ENCODE data around the gene KCNB1.

GRCh38 chr20:49422161-49422560, 60.3 kb downstream of the KCNB1 start:
- no peak for TF ChIP-seq POLR2A (IDR thresholded peaks at IDR 0.05)
- TF ChIP-seq CTCF (IDR thresholded peaks at IDR 0.05), result no peak
